ENCODE data around the gene FAM32A. TPM values are rescaled to one million over a fixed set of nuclear protein-coding genes. Genes with fewer than 3 reads are reported as not detected.

The FAM32A gene
- total and polyA plus RNA-seq, 2 experiments from 2014 or later = 154 to 209 TPM

- H3K4me1 ChIP-seq (ENCODE audit: low read depth) = no peaks in the 10 kb centered on the region
- DNase-seq (ENCODE audit: low read depth in 1 of 2, low spot score in 1 of 2) = no peak
- no peak for TF ChIP-seq CTCF (IDR thresholded peaks at IDR 0.05; ENCODE audit: low read depth, low read length)
- H3K9me3 ChIP-seq (ENCODE audit: low read depth) = no peaks in the 10 kb centered on the region
- no peak overlapping the region for H3K4me3 ChIP-seq
- no peak overlapping the region for H3K27ac ChIP-seq
- peaks cover 12% of the 10 kb centered on the region for H3K36me3 ChIP-seq
- H3K27me3 ChIP-seq = no peaks in the 10 kb centered on the region
These were observed 21.9 kb downstream of the FAM32A start for GRCh38 chr19:16207063-16207462.

- no peak for DNase-seq (ENCODE audit: low read depth in 1 of 2, low spot score in 1 of 2)
- Histone ChIP-seq H3K36me3 (peaks cover 12% of the 10 kb centered on the region), H3K27me3 (no peaks in the 10 kb centered on the region), H3K27ac (no peak overlapping the region), H3K9me3 (ENCODE audit: low read depth) (no peaks in the 10 kb centered on the region), H3K4me3 (no peak overlapping the region), H3K4me1 (ENCODE audit: low read depth) (no peaks in the 10 kb centered on the region)
- no peak for TF ChIP-seq CTCF (IDR thresholded peaks at IDR 0.05; ENCODE audit: low read depth, low read length)
These were observed 22.3 kb downstream of the FAM32A start for GRCh38 chr19:16207490-16208025.

- no peak overlapping the region for H3K4me3 ChIP-seq
- no peak for TF ChIP-seq CTCF (IDR thresholded peaks at IDR 0.05; ENCODE audit: low read depth, low read length)
- no peaks in the 10 kb centered on the region for H3K4me1 ChIP-seq (ENCODE audit: low read depth)
- H3K27me3 ChIP-seq = no peaks in the 10 kb centered on the region
- no peaks in the 10 kb centered on the region for H3K9me3 ChIP-seq (ENCODE audit: low read depth)
- DNase-seq (ENCODE audit: low read depth in 1 of 2, low spot score in 1 of 2) = no peak
- peaks cover 12% of the 10 kb centered on the region for H3K36me3 ChIP-seq
- H3K27ac ChIP-seq = no peak overlapping the region
These were observed 23.0 kb downstream of the FAM32A start for GRCh38 chr19:16208064-16208759.

- Histone ChIP-seq H3K36me3 (peaks cover 12% of the 10 kb centered on the region), H3K27me3 (no peaks in the 10 kb centered on the region)
- no peak for DNase-seq (ENCODE audit: low read depth in 1 of 2, low spot score in 1 of 2)
These were observed 23.8 kb downstream of the FAM32A start for GRCh38 chr19:16208847-16209665.

GRCh38 chr19:16210168-16210567 is 25.0 kb downstream of the FAM32A start:
- DNase-seq (ENCODE audit: low read depth in 1 of 2, low spot score in 1 of 2) = no peak
- no peaks in the 10 kb centered on the region for H3K4me1 ChIP-seq (ENCODE audit: low read depth)
- no peaks in the 10 kb centered on the region for H3K27me3 ChIP-seq
- TF ChIP-seq CTCF (IDR thresholded peaks at IDR 0.05; ENCODE audit: low read depth, low read length) = no peak
- H3K36me3 ChIP-seq = peaks cover 12% of the 10 kb centered on the region
- H3K9me3 ChIP-seq (ENCODE audit: low read depth) = no peaks in the 10 kb centered on the region
- H3K4me3 ChIP-seq = no peak overlapping the region
- H3K27ac ChIP-seq = no peak overlapping the region

More at GRCh38 chr19:16208847-16209665, 23.8 kb downstream of the FAM32A start:
- no peak for TF ChIP-seq CTCF (IDR thresholded peaks at IDR 0.05; ENCODE audit: low read depth, low read length)
- Histone ChIP-seq H3K27ac (no peak overlapping the region), H3K9me3 (ENCODE audit: low read depth) (no peaks in the 10 kb centered on the region), H3K4me3 (no peak overlapping the region), H3K4me1 (ENCODE audit: low read depth) (no peaks in the 10 kb centered on the region)
